NCI-H82 treated with DMSO at 0.1 percent for 48 hours (cell line): ENCODE results near the gene UPK2.
"Not testable (repeated sequence)": the region's sequence is repeated elsewhere in the genome, so short reads cannot be mapped to it uniquely, and the experiment has no call there.

Experiments used
- DNase-seq: peaks from one replicate; lab custom pipeline; 2025; ENCODE audit not compliant: unreplicated experiment; lab: John Stamatoyannopoulos, UW

Gene UPK2

GRCh38 chr11:118938491-118939403 lies 17.4 kb upstream of the UPK2 start:
- DNase-seq, result no peak

GRCh38 chr11:118939404-118939915 lies 16.6 kb upstream of the UPK2 start:
- DNase-seq, result no peak

- no peak for DNase-seq
Observed at GRCh38 chr11:118939953-118940598, 16.0 kb upstream of the UPK2 start.

DNA sequence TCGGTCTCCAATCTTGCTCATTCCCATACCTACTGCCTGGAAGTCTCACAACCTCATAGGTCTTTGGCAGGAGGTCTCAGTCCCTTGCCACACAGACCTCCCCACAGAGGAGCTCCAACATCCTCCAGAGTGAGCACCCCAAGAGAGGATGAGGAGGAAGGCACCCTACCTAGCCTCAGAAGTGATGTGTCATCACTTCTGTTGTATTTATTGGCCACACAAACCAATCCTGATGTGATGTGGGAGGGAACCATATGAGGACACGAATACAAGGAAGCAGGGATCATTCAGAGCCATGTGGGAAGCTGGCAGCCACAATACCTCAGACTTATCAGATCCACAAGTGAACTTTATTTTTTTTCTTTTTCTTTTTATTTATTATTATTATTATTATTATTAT lies 9.0 kb upstream of the UPK2 start:
- no peak for DNase-seq

DNA sequence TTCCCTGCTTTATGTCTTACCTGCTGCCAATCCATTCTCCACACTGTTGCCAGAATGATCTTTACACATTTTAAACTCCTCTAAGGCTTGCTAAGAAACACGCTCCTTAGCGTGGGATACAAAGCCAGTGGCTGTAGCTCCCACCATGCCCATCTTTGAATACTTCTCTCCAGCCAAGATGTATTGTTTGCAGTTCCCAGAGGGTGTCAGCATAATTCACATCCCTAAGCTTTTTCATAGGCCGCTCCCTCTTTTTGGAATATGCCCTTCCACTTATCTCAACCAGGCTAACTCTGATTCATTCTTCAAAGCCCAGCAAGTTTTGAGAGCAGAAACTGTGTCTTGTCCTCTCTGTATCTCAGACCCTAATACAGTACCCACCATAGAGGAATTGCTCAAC lies 8.1 kb upstream of the UPK2 start:
- DNase-seq, result no peak

GRCh38 chr11:118953265-118953664 lies 2.8 kb upstream of the UPK2 start:
- DNase-seq, result no peak

DNA sequence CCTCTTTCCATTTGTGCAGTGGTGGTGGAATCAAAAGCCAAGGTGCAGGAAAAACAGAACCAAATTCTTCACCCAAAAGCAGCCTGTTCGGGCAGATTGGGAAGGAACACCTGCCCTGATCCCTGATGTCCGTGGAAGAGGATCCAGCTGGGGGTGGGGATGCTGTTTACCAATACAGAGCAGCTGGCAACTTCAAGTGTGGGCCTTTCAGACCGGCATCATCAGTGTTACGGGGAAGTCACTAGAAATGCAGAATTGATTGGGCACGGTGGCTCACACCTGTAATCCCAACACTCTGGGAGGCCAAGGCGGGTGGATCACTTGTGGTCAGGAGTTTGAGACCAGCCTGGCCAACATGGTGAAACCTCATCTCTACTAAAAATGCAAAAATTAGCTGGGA lies 2.1 kb upstream of the UPK2 start:
- not testable (repeated sequence) for DNase-seq

DNA sequence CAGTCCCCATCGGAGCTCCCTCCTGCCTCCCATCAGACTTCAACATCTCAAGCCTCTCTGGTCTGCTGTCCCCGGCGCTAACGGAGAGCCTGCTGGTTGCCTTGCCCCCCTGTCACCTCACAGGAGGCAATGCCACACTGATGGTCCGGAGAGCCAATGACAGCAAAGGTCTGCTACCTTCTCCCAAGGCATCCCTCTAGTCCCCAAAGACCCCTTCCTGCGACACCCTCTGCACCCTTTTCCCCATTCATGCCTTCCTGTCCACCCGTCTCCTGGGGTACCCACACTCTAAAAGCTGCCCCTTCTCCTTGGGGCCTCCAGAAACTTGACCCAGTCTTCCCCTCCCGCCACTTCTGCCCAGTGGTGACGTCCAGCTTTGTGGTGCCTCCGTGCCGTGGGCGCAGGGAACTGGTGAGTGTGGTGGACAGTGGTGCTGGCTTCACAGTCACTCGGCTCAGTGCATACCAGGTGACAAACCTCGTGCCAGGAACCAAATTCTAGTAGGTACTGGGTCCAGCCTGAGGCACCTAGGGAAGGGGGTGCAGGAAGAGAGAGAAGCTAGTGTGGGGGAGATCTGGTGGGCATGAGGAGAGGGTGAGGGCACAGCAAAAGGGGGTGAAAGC lies 860 bp downstream of the UPK2 start:
- no peak for DNase-seq

DNA sequence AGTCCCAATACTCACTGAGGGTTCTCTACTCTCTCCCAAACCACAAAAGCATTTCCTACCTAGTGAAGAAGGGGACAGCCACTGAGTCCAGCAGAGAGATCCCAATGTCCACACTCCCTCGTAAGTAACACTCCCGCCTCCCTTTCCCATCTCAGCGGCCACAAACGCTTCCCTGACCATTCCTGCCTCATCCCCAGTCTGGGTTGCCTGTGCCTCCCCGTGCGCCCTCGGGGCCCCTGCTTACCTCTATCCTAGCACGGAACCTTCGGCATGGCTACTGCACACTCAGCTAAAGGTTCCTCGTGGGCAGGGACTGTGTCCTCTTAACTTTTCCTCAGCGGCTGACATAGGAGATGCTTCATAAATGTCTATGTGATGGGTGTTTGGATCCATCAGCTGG lies 1.5 kb downstream of the UPK2 start:
- DNase-seq, result no peak

DNA sequence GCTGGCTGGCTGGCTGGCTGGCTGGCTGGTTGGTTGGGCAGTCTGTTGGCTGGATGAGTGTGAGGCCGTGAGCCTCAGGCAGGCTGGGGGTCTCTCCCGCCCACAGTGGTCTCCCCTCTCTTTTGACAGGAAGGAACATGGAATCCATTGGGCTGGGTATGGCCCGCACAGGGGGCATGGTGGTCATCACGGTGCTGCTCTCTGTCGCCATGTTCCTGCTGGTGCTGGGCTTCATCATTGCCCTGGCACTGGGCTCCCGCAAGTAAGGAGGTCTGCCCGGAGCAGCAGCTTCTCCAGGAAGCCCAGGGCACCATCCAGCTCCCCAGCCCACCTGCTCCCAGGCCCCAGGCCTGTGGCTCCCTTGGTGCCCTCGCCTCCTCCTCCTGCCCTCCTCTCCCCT lies 1.9 kb downstream of the UPK2 start:
- DNase-seq, result no peak

- DNase-seq, result no peak
Observed at GRCh38 chr11:118958577-118958976, 2.5 kb downstream of the UPK2 start.

DNA sequence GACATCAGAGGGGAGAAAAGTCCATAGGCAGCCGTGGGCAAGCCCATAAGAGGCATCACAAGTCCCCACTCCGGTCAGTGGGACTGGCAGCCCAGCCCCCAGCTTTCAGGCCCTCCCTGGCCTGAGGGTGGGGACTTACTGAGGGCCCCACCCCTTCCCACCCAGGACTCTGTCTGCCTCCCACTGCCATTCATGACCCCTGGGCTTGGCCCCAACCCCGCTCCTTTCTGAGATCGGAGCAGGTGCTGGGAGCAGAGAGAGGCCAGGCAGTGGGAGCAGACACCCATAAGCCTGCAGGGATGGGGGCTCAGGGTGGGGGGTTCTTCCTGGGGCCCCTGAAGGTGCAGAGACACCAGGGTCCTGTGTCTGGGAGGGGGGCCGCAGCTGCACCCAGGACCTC lies 5.1 kb downstream of the UPK2 start:
- no peak for DNase-seq

GRCh38 chr11:118961591-118961990 lies 5.5 kb downstream of the UPK2 start:
- no peak for DNase-seq

DNA sequence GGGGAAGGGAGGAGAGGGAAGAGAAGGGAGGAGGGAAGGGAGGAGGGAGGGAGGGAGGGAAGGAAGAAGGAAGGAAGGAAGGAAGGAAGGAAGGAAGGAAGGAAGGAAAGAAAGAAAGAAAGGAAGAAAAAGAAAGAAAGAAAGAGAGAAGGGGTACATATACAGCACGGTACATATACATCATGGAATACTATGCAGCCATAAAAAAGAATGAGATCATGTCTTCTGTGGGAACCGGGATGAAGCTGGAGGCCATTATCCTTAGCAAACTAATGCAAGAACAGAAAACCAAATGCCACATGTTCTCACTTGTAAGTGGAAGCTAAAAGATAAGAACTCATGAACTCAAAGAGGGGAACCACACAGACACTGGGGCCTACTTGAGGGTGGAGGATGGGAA lies 13.4 kb downstream of the UPK2 start:
- DNase-seq, result not testable (repeated sequence)

DNA sequence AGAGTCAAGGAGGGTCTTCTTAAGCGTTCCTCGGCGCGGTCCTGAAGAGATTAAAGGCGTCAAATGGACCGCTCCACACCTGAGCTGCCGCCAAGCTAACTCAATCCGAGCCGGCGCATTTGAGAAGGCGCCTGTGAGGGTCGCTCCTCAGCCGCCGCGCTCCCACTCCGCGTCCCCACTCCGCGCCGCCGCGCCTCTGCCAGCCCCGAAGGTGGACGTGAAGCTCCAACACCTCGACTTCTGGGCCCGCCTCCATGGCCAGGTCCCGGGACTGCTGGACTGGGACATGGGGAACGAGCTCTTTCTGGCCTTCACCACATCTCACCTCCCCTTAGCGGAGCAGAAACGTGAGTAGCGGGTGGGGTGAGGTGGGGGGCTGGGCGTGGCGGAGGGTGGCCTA lies 15.5 kb downstream of the UPK2 start, which contains the start of gene FOXR1:
Gene FOXR1 (plus strand): TSS at position 116 of the 400 bp plus-strand sequence. CDS start 171 bp downstream, at position 287.
- DNase-seq, result no peak

GRCh38 chr11:118973985-118974384 lies 17.9 kb downstream of the UPK2 start:
- DNase-seq, result no peak

- DNase-seq, result peak; percentile 89
Observed at GRCh38 chr11:118975771-118976709, 19.9 kb downstream of the UPK2 start.

DNA sequence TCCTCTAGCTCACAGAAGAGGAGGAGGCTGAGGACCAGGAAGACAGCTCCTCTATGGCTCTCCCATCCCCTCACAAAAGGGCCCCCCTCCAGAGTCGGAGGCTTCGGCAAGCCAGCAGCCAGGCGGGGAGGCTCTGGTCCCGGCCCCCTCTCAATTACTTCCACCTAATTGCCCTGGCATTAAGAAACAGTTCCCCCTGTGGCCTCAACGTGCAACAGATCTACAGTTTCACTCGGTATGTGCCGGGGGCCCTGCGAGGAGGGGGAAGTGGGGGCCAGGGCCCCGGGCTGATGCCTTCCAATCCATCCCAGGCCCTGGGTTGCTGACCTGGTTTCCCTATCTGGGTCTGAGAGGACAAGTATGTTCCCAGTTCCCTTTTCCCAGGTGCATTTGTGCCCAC lies 23.3 kb downstream of the UPK2 start:
- no peak for DNase-seq

DNA sequence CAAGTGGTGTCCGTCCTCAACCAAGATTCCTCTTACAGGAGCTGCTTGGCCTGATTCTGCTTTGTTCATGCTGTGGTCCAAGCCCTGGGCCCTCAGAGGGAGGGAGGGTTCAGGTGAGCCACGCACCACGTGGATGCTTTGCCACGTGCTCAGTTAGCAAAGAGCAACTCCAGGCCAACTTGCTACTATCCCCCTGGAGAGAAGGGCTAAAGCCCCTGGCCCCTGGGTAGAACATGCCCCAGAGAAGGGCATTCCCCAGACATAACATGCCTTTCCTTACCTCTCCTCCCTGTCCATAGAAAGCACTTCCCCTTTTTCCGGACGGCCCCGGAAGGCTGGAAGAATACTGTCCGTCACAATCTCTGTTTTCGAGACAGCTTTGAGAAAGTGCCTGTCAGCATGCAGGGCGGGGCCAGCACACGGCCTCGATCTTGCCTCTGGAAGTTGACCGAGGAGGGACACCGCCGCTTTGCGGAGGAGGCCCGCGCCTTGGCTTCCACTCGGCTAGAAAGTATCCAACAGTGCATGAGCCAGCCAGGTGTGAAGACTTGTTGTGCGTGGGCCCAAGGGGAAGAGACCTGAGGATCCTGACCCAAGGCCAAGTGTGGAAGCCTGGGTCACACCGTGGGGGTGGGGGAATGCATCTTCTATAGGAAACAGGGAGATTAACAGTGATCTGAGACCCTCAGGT lies 24.2 kb downstream of the UPK2 start:
- DNase-seq, result no peak

DNA sequence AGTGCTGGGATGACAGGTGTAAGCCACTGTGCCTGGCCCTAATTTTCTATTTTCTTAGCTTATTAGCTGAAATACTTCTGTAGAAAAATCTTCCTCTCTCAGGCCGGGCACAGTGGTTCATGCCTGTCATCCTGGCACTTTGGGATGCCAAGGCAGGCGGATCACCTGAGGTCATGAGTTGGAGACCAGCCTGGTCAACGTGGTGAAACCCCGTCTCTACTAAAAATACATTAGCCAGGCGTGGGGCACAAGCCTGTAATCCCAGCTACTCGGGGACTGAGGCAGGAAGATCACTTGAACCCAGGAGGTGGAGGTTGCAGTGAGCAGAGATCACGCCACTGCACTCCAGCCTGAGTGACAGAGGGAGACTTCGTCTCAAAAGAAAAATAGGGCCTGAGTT lies 28.2 kb downstream of the UPK2 start:
- DNase-seq, result not testable (repeated sequence)
